EH (cell line): Measurements from ENCODE around the gene ARHGAP10.
A peak's percentile ranks its signal among the peaks of the same experiment; 100 is the strongest.
"Not testable (repeated sequence)": the region's sequence is repeated elsewhere in the genome, so short reads cannot be mapped to it uniquely, and the experiment has no call there.

Experiments
- DNase-seq: peaks from one replicate; pipeline ENCODE4 v3.0.0-alpha.2; 2015; ENCODE audit warnings: low read depth

ARHGAP10 gene

DNA sequence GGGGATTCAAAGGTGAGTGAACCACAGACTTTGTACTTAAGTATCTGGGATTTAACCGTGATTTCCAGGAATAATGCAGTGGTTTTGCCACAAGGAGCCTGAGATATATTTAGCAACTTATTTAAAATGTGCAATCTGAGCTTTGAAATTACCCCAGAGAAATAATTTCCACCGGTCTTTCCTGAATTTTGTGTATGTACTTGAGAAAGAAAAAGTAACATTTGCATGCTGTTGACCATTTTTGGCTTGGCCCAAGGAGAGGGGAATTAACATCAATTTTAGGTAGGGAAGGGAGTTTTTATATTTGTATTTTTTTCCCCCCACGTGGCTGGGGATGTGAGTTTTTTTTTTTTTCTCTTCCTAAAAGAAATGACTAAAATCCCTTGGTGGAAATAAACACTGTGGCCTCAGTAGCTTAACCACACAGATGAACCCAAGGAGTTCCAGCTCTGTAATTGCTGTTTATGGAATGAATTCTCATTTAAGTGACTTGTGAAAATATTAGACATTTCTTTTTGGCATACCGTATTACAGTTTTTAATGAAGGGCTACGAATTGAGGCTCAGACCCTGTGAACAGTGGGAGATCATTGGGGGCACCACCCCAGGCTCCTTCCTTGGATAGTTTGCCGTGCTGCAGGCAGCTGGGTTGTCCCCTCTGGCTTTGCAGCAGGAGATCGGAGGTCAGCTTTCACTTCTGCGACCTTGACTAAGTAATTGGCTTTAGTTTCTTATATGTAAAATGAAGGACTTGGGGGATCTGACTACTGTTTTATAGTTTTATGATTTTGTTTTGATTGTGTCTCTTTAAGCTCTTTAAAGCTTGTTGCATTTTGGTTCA is 116.1 kb downstream of the ARHGAP10 start:
- no peak for DNase-seq

DNA sequence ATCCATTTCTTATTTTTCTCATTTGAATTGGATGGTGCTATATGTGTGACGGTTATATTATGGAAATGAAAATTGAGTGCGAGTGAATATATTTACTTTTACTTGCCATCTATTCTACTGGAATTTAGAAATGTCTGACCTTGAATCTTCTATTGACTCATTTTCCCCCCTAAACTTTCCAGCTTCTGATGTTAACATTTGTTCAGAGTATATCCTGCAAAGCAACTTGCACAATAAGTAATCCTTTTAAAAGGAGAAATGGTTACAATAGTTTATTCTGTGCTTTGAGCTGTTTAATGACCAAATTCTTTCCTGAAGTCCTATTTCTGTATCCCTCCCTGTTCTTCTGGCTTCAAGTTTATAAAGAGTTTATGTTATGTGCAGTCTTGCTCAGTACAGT is 116.7 kb downstream of the ARHGAP10 start:
- DNase-seq, result no peak

DNA sequence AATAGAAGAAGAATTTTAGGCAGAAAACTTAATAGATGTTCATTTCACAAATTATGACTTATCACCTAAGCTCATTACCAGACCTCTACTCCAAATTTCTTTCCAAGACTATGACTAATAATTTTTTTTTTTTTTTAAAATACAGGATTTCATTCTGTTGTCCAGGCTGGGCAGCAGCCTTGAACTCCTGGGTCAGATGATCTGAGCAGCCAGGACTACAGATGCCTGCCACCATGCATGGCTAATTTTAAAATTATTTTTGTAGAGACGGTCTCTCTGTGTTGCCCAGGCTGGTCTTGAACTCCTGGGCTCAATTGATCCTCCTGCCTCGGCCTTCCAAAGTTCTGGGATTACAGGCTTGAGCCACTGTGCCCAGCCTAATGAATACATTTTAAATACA is 119.2 kb downstream of the ARHGAP10 start:
- no peak for DNase-seq

DNA sequence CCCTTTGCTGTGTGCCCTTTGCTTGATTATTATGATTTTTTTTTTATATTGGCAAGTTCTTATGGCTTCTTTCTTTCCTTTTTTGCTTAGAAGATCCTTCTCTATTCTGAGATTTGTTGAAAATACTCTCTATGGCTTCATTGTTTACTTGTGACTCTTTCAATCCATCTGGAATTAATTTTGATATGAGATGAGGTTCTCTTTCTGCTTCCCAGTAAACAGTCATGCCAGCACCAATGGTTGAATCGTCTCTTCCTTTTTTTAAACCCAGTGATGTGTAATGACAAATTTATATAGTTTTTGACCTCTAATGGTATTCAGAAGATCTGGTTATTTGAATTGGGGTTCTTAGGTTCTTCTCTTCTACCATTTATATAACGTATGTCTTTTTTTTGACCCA is 121.8 kb downstream of the ARHGAP10 start:
- peak; percentile 78 for DNase-seq

DNA sequence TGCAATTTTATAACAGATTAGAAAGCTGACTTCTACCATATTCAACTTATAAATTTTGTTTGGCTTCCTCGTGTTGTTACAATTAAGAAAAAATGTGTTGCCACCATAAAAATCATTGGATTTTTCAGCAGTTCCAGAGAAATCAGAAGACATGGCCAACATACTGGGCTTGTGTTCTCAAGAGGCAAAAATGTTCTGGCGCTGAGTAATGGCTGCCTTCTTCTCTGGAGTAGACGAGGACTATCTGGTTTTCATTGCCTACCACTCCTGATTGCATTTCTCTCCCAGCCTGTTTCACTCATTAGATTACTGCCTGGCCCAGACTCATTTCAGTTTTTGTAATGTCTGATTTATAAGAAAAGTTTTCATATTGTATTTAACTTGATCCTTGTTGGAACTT is 122.3 kb downstream of the ARHGAP10 start:
- DNase-seq, result peak; percentile 47

DNA sequence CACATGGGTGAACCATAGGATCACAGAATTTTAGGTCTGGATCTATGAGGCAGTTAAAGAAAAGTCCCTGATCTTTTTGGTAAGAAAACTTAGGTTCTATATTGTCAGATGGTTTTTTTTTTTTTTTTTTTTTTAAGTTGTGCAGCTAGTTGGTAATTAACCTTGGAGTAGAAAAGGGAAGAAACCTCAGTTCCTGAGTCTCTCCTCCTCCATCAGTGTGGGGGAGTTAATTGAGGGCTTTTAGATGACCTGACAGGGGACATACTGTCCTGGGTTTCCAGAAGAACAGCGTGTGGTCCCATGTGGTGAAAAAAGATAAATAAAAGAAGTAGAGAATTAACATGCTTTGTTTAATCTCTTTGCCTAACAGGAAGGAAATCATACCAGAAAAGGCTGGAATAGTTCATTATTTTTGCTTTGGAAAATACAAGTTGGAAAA is 123.7 kb downstream of the ARHGAP10 start:
- DNase-seq, result no peak

DNA sequence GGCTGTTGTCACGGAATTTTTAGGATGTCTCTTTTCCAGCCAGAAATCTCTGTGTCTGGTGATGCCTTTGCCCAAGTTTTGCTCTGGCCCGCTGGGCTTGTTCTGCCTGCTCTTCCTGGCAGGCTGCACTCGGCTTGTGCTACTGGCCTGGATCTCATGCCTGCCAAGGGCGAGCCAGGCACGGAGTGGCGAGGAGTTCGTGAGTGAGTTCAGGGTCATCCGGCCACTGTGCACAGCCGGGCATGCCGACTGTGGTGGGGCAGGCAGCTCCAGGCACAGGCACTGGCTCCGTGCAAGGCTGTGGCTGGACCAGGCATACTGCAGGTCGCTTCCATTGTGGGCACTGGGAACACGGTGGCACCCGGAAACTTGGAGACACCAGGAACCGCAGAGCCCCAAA is 129.1 kb downstream of the ARHGAP10 start:
- DNase-seq, result no peak

DNA sequence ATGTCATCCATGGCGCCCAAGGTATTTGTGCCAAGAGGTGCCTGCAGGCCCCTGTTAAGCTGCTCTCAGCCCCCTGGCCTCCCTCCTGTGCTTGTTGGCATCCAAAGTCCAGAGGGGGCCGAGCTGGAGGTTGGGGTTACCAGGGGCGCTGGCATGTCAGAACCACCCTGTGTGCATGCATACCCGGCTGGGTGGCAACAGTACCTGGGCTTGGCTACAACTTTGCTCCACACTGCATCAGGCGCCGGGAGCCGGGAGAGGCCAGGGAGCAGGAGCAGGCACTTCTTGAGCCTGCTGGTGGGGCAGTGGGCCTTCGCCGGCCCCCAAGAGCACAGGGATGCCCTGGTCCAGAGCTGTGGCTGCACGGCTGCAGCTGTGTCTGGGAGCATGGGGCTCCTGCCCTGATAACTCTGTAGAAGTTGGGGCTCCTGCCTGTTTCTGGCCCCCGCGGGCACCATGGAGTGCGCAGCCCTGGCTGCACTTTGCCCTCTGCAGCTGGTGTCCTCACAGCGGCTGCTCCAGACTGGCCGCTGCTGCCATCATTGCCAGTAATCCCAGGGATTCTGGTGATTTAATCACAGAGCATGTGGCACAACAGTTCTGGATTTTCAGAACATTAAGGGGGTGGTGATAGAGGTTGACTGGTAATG is 130.3 kb downstream of the ARHGAP10 start:
- no peak for DNase-seq

DNA sequence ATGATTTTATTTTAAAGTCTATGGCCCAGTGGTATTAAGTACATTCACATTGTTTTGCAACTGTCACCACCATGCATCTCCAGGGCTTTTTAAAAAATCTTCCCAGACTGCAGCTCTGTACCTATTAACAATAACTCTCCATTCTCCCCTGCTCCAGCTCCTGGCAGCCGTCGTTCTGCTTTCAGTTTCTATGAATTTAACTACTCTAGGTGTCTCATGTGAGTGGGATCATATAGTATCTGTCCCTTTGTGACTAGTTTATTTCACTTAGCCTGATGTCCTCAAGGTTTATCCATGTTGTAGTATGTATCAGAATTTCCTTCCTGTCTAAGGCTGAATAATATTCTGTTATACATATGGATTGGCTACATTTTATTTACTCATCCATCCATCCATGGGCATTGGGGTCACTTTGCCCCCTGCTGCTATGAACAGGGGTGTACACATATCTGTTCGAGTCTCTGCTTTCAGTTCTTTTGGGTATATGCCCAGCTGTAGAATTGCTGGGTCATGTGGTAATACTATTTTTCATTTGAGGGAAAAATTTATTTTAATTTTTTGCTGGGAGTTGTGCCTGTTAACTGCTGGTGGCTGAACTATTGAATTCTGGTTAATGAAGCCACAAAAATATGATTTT is 131.3 kb downstream of the ARHGAP10 start:
- DNase-seq, result peak; percentile 21

DNA sequence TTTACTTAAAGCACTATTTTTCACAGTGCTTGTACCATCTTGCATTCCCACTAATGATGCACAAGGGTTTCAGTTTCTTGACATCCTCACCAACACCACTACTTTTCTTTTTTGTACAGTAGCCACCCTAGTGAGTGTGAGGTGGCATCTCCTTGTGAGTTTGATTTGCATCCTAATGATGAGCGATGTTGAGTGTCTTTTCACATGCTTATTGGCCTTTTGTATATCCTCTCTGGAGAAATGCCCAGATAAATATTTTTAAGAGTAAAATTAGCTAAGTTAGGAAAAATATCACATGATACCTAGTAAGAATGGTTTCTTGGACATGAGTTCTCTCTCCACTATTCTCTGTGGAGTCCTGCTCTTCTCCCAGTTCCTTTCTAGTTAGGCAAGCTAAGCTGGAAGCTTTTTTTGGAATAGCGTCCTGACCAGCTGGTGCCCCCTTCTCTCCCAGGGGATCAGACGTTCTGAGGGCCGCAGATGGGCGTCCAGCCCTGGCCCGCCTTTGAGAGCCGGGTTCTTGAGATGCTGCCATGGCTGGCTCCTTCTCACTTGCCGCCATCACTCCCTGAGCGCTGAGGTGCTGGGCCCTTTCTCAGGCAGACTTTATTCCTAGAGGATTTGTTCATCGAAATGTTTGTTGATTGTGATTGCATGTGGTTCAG is 132.1 kb downstream of the ARHGAP10 start:
- peak; percentile 48 for DNase-seq

DNA sequence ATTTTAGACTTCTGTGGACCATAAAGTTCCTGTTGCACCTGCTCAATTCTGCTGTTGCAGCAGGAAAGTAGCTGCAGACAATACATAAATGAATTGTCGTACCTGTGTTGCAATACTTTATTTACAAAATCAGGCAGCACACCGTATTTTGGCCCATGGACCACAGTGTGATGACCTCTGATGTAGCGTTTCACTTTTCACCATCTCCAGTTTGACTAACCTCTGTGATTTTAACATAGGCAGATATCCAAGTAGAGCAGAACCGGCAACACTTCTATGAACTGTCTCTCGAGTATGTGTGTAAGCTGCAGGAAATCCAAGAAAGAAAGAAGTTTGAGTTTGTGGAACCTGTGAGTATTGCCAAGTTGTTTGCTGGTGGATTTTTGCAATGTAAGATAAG is 132.7 kb downstream of the ARHGAP10 start:
- DNase-seq, result no peak

DNA sequence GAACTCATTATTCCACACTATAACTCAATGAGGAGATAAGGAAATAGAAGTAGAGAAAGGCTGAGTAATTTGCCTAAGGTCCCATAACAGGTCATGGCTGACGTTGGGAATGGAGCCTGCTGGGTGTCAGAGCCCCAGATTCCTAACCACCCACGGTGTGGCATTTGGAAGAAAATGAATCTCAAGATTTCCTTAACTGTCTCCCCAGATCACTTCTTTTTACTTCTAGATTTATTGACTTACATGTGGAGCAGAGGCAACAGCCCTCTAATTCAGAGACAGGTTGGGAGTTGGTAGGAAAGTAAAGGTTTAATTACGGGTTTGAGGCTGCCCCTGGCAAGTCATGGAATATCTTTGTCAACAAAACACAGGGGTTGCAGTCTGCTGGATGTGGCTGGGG is 134.0 kb downstream of the ARHGAP10 start:
- peak; percentile 43 for DNase-seq

DNA sequence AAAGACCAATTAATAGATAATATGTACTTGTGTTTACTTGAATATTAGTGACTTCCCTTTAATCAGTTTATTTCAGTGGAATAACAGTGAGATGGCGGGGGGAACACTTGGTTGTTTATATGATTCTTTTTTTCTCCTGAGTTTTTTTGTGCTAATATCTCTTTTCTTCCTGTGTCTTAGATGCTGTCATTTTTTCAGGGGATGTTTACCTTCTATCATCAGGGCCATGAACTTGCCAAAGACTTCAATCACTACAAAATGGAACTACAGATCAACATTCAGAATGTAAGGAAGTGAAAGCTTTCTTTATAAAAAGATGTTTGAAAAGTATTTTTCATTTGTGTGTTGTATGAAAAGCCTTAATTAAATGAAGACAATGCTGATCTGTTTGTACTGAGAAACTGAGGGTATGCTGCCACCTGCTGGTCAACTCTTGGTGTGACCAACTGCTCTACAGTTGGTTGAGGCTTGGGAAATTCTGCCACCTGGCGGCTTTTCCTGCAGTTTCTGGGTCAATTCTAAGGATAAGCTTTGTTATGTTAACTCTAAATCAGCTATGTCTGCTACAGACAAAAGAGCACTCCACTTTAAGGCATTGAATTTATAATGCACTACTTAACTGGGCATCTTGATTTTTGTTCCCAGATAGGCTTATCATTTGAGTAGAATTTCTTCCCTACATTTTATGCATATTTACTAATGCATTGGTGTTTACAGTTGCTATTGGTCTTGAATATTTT is 134.8 kb downstream of the ARHGAP10 start:
- peak; percentile 89 for DNase-seq

DNA sequence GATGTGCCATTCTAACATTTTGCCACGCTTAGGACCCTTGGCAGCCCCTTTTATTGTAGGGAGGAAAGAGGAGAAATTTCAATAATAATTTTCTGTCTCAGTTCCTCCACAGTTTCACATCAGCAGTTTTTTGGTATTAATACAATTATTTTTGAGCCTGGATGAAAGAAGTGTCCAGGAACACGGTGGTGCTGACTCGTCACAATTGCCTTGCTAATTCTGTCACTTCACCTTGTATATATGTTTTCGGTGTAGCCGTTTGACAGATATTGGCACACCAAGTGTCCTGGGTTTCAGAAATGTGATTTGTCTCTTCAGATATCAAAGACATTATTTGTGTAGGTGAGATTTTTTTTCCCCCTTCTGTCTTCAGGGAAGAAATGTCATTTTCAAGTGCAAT is 142.2 kb downstream of the ARHGAP10 start:
- no peak for DNase-seq

DNA sequence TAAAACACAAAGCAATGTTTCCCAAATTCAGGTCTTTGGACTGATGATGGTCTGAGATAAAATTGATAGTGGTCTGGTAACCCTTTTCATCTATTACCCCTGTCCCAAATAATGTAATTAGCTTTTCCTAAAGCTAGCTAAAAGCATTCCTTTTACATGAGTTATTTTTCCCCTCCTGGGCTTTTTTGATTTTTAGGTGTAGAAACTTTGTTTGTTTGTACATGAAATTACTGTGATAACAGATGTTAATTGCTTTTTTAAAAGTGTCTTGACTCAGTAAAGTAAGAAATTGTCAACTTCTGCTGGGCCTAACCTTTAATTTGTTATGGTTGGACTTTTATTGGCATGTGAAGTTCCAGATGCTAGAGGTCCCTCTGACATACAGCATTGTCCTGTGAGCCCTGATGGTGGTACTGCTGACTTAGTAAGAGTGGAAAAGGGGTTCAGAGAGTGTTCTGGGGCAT is 145.5 kb downstream of the ARHGAP10 start:
- peak; percentile 33 for DNase-seq

DNA sequence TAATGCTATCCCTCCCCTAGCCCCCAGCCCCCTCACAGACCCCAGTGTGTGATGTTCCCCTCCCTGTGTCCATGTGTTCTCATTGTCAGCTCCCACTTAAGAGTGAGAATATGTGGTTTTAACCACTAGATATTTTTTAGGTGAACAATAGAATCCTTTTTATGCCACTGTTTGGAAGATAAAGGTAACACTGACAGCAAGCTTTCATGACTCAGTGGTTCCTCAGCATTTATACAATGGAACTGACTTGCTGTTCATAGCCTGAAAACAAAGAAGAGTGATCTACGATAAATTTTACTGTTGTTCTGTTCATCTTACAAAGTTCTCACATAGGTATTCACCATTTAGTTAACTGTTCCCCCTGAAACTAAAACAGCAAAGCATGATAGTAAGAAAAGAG is 147.8 kb downstream of the ARHGAP10 start:
- DNase-seq, result no peak

DNA sequence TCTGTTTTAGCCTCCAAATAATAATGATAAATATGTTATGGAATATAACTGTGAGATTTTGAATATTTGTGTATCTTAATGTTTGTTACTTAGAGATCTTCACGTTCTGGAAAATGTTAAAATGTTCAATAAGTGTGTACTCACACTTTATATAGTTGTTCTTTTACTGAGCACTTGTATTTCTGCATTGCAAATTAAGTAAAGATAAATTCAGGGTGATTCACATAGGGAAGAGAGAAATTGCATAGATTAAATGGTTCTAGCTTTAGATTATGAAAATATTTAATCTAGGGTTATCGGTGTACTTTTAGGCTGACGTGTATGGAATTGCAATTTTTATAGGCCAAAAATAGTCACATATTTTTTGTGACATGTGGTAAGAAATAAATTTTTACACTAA is 148.6 kb downstream of the ARHGAP10 start:
- DNase-seq, result no peak

DNA sequence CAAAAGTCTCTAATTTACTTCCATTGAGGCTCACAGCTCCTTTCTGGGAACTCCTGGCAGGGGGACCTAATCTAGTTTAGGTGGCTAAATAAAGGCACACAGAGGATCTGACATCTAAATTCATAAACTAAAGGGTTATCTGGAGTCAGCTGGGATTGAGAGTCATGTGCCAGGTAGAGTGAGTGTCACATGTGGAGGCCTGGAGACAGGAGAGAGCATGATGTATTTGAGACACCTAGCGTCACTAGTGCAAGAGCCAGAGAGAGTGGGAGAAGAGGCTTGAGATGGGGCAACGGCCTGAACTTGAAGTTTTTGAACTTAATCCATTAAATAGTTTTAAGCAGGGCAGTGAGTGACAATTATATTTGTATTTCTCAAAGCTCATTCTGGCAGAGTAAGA is 152.6 kb downstream of the ARHGAP10 start:
- DNase-seq, result no peak

DNA sequence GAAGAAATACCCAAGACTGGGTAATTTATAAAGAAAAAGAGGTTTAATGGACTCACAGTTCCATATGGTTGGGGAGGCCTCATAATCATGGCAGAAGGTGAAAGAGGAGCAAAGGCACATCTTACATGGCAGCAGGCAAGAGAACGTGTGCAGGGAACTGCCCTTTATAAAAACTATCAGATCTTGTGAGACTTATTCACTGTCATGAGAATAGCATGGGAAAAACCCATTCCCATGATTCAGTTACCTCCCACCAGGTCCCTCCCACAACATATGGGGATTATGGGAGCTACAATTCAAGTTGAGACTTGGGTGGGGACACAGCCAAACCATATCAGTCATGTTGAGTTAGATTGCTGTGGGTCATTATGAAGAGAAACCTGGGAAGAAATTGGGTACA is 153.3 kb downstream of the ARHGAP10 start:
- not testable (repeated sequence) for DNase-seq

DNA sequence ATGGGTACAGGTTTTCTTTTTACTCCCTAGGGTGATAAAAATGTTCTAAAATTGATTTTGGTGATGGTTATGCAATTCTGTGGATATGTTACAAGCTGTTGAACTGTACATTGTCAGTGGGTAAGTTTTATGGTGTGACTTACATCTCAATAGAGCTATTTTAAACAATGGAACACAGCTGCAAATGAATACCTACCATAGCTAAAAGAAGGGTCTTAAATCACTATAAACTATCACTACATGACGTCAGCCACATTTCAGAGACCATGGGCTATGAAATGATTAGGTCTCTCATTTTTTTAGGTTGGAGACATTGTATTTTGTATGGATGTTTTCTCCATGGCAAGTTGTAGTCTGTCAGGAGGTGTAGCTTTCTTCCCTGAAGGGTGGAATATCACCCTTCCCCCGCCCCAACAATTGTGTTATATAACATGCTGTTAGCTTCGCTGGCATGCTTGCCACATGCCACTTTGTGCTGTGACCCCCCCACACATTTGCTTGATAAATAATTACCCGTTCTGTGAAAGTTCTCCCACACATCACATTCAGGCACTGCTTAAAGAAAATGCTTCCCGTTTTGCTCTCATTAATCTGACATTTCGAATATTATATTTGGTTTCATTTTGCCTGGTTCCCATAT is 159.7 kb downstream of the ARHGAP10 start:
- no peak for DNase-seq

DNA sequence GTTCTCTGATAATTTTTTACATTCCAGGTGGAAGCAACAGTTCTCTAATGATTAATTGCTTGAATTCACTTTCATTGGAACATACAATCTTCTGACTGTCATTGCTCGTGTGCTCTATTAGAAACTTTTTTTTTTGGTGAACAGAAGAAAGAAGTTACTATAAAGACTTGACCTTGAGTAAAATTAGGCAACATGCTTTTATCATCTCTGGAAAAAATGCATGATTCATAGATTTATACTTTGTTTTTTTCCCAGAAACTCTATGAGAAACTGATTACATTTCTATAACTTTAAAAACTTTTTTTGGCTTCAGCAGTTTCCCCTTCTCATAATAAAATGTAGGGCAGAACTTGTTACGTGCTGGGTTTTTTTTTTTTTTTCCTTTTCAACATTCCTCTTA is 167.6 kb downstream of the ARHGAP10 start:
- DNase-seq, result peak; percentile 54
